IMR-90 (cell line): ENCODE data around the gene DPM1. TPM values are rescaled to one million over a fixed set of nuclear protein-coding genes. Genes with fewer than 3 reads are reported as not detected.

Source experiments
- ATAC-seq: fragments of 200-7000 bp; cut with Tn5 transposase; 2 replicates; pipeline ENCODE4 v1.9.1; 2020; ENCODE audit warnings: low read depth, mild to moderate bottlenecking, moderate library complexity
- BruUV-seq: library from RNA; stranded (reverse); fragments of 400-500 nt; replicated peaks from 2 replicates; lab custom pipeline; 2021; lab: Mats Ljungman, UMichigan
- CTCF ChIA-PET: fragments of 300-600 bp; formaldehyde crosslinking; extraction: SDS; loops from one replicate; lab custom pipeline; 2021; ENCODE audit warnings: antibody characterized with exemption; lab: Yijun Ruan, JAX
- POLR2A ChIA-PET: fragments of 300-600 bp; sonication (Branson Sonifier 250); formaldehyde crosslinking; loops from one replicate; lab custom pipeline; 2022; ENCODE audit warnings: antibody characterized with exemption; ENCODE audit not compliant: unreplicated experiment; lab: Charles Lee
- DNase-seq: peaks from one replicate; pipeline ENCODE4 v3.0.0; 2013
- H2AFZ ChIP-seq: replicated peaks from 2 replicates; pipeline ENCODE3; 2013; ENCODE audit warnings: low read length, mild to moderate bottlenecking; ENCODE audit not compliant: poor library complexity
- H2AK5ac ChIP-seq: 2 replicates; pipeline ENCODE4 v1.6.1; 2013; ENCODE audit warnings: low read depth, low read length, inconsistent platforms
- H2AK9ac ChIP-seq: replicated peaks from 2 replicates; pipeline ENCODE3; 2013; ENCODE audit warnings: mild to moderate bottlenecking, low read depth, low read length, moderate library complexity; ENCODE audit not compliant: poor library complexity
- H2BK120ac ChIP-seq: 2 replicates; pipeline ENCODE4 v1.6.1; 2013; ENCODE audit warnings: low read depth, low read length, inconsistent platforms
- H2BK15ac ChIP-seq: 3 replicates; pipeline ENCODE4 v1.6.1; 2013; ENCODE audit warnings: low read depth, low read length, inconsistent platforms
- H2BK20ac ChIP-seq: 2 replicates; pipeline ENCODE4 v1.6.1; 2013; ENCODE audit warnings: low read depth, mild to moderate bottlenecking, inconsistent platforms, low read length, moderate library complexity
- H2BK5ac ChIP-seq: 2 replicates; pipeline ENCODE4 v1.6.1; 2013; ENCODE audit warnings: mild to moderate bottlenecking, low read depth, low read length, inconsistent platforms; ENCODE audit not compliant: poor library complexity, severe bottlenecking
- H3K14ac ChIP-seq: replicated peaks from 2 replicates; pipeline ENCODE4 v1.6.1; 2013; ENCODE audit warnings: low read depth, low read length, inconsistent platforms
- H3K18ac ChIP-seq: 2 replicates; pipeline ENCODE4 v1.6.1; 2013; ENCODE audit warnings: low read depth, low read length, control low read depth
- H3K23ac ChIP-seq: 2 replicates; pipeline ENCODE4 v1.6.1; 2013; ENCODE audit warnings: low read depth, low read length, inconsistent platforms
- H3K27ac ChIP-seq: 2 replicates; pipeline ENCODE4 v1.5.1; 2013; ENCODE audit warnings: mild to moderate bottlenecking, control low read depth, low read length; ENCODE audit not compliant: insufficient read depth
- H3K27me3 ChIP-seq: 2 replicates; pipeline ENCODE4 v1.6.1; 2013; ENCODE audit warnings: low read length; ENCODE audit not compliant: control insufficient read depth, insufficient read depth
- H3K36me3 ChIP-seq: 2 replicates; pipeline ENCODE4 v1.6.1; 2013; ENCODE audit warnings: low read length, mixed read lengths; ENCODE audit not compliant: control insufficient read depth, insufficient read depth
- H3K4ac ChIP-seq: 2 replicates; pipeline ENCODE4 v1.6.1; 2013; ENCODE audit warnings: low read depth, low read length, inconsistent platforms
- H3K4me1 ChIP-seq: 2 replicates; pipeline ENCODE4 v1.6.1; 2013; ENCODE audit warnings: low read length, mixed read lengths; ENCODE audit not compliant: control insufficient read depth, insufficient read depth
- H3K4me2 ChIP-seq: 2 replicates; pipeline ENCODE4 v1.6.1; 2013; ENCODE audit warnings: low read depth, mild to moderate bottlenecking, control low read depth, low read length, moderate library complexity
- H3K4me3 ChIP-seq: 2 replicates; pipeline ENCODE4 v1.5.1; 2013; ENCODE audit warnings: low read depth, mild to moderate bottlenecking, control low read depth, low read length, moderate library complexity; ENCODE audit not compliant: insufficient read depth
- H3K56ac ChIP-seq: 2 replicates; pipeline ENCODE4 v1.6.1; 2013; ENCODE audit warnings: low read length, inconsistent platforms; ENCODE audit not compliant: insufficient read depth; ENCODE audit errors: extremely low read depth
- H3K79me1 ChIP-seq, 2 experiments: 2 replicates each; pipeline ENCODE4 v1.6.1; 2013; ENCODE audit warnings: low read length in 2 of 2, inconsistent platforms in 1 of 2, low read depth in 1 of 2
- H3K9ac ChIP-seq: 2 replicates; pipeline ENCODE4 v1.6.1; 2013; ENCODE audit warnings: low read depth, low read length, control low read depth
- H3K9me1 ChIP-seq: 2 replicates; pipeline ENCODE4 v1.6.1; 2013; ENCODE audit warnings: low read length, inconsistent platforms; ENCODE audit not compliant: insufficient read depth
- H3K9me3 ChIP-seq: 2 replicates; pipeline ENCODE4 v1.6.1; 2013; ENCODE audit warnings: low read length; ENCODE audit not compliant: control insufficient read depth, insufficient read depth
- H4K20me1 ChIP-seq: 2 replicates; pipeline ENCODE4 v1.6.1; 2013; ENCODE audit warnings: low read length, inconsistent platforms; ENCODE audit not compliant: insufficient read depth
- H4K5ac ChIP-seq: 2 replicates; pipeline ENCODE4 v1.6.1; 2013; ENCODE audit warnings: mild to moderate bottlenecking, low read depth, low read length, control low read depth
- H4K8ac ChIP-seq, 2 experiments: 2 replicates each; pipeline ENCODE4 v1.6.1; 2013; ENCODE audit warnings: low read depth in 2 of 2, low read length in 2 of 2, control low read depth in 1 of 2, inconsistent platforms in 1 of 2
- H4K91ac ChIP-seq: 2 replicates; pipeline ENCODE4 v1.6.1; 2013; ENCODE audit warnings: low read depth, low read length, inconsistent platforms; ENCODE audit not compliant: insufficient read depth
- CEBPB ChIP-seq: IDR thresholded peaks from 2 replicates; pipeline ENCODE4 v1.6.1; 2012; ENCODE audit warnings: low read depth, low read length, improper control_type of control experiment
- CHD1 ChIP-seq: IDR thresholded peaks from 2 replicates; pipeline ENCODE4 v1.6.1; 2012; ENCODE audit warnings: low read depth, low read length, improper control_type of control experiment
- MAFK ChIP-seq: IDR thresholded peaks from 2 replicates; pipeline ENCODE4 v1.6.1; 2012; ENCODE audit warnings: low read depth, low read length, improper control_type of control experiment
- POLR2A ChIP-seq: IDR thresholded peaks from 2 replicates; pipeline ENCODE4 v1.6.1; 2012; ENCODE audit warnings: mild to moderate bottlenecking, low read depth, low read length
- RAD21 ChIP-seq: IDR thresholded peaks from 2 replicates; pipeline ENCODE4 v1.6.1; 2012; ENCODE audit warnings: low read length, improper control_type of control experiment
- SMC3 ChIP-seq: fragments of 150-350 bp; IDR thresholded peaks from 2 replicates; pipeline ENCODE4 v1.6.1; 2016; ENCODE audit warnings: low read depth, mild to moderate bottlenecking, antibody characterized with exemption, low read length, moderate library complexity
- WGBS, 2 experiments: methylation state at CpG; one replicate each; pipeline versions ENCODE4 v1.1.5 to v1.1.7; 2013; ENCODE audit warnings: missing lambda C conversion rate in 2 of 2; ENCODE audit not compliant: insufficient read length in 1 of 2; ENCODE audit errors: extremely low coverage in 2 of 2; 5-methylcytosine and 5-hydroxymethylcytosine counted together
- dilution Hi-C: fragments of 300-500 bp; cut with HindIII; formaldehyde crosslinking; loops from one replicate; pipeline ENCODE4 v1.14.3; 2018; ENCODE audit warnings: low sequenced_read_pairs; ENCODE audit not compliant: unreplicated experiment
- in situ Hi-C: fragments of 300-500 bp; cut with MboI; formaldehyde crosslinking; loops from 3 replicates; pipeline ENCODE4 v1.14.3; 2019; ENCODE audit warnings: low sequenced_read_pairs, inconsistent platforms, mixed read lengths
- intact Hi-C: fragments of 100-400 bp; cut with micrococcal nuclease; formaldehyde crosslinking; loops from 2 replicates; pipeline ENCODE4 v1.10.0; 2022
- polyA plus RNA-seq, 3 experiments: library from polyadenylated mRNA; depleted of rRNA; stranded (reverse); fragments of >200 nt; gene quantifications; 2 replicates each; pipeline ENCODE4 v1.2.3, GENCODE V29; 2012; ENCODE audit warnings: low replicate concordance in 1 of 3
- total RNA-seq: library from RNA; depleted of rRNA; stranded (reverse); fragments of >200 nt; gene quantifications from 2 replicates; pipeline ENCODE4 v1.2.3, GENCODE V29; 2012
- TF ChIP-seq, protein P1 (sequence below): conservative IDR thresholded peaks from 2 replicates; pipeline ENCODE4 v1.5.1; 2012; ENCODE audit warnings: mild to moderate bottlenecking, low read depth, low read length, improper control_type of control experiment

The DPM1 gene
- total and polyA plus RNA-seq, 2 of the 4 experiments (the other 2 are of a cell fraction), result 59.1 to 89.1 TPM

GRCh38 chr20:50987493-50988210 is 29.3 kb upstream of the DPM1 start:
- Histone ChIP-seq H3K9me3 (no peaks in the 10 kb centered on the region), H2AK9ac (peak overlapping the region; percentile 0), H2BK5ac (no peak overlapping the region), H3K4ac (peak overlapping the region; percentile 31), H3K4me1 (peaks cover 3% of the 10 kb centered on the region), H4K5ac (no peak overlapping the region), H4K91ac (0 out of 2 replicates have a peak overlapping the region, but pooled peaks have one; percentile 18), H3K27ac (no peak overlapping the region), H3K4me3 (no peak overlapping the region), H2BK20ac (peak overlapping the region; percentile 63; the same call in 1 of the 2 replicates), H3K9ac (peak overlapping the region; percentile 38; the same call in 1 of the 2 replicates), H3K27me3 (no peaks in the 10 kb centered on the region), H3K23ac (no peak overlapping the region), H3K9me1 (peaks cover 6% of the 10 kb centered on the region), H3K4me2 (0 out of 2 replicates have a peak overlapping the region, but pooled peaks have one; percentile 34), H4K8ac (peak overlapping the region in 1 of 2 experiments; percentile 63; a peak in 1 of 4 replicates), H2BK120ac (peak overlapping the region; percentile 56; the same call in 1 of the 2 replicates), H4K20me1 (no peaks in the 10 kb centered on the region), H3K14ac (no peak overlapping the region), H3K56ac (no peak overlapping the region; the same call in 1 of the 2 replicates), H3K79me1 (no peaks in the 10 kb centered on the region), H3K36me3 (no peaks in the 10 kb centered on the region), H3K18ac (no peak overlapping the region), H2AFZ (peak overlapping the region; percentile 74), H2BK15ac (peak overlapping the region; percentile 41; the same call in 1 of the 3 replicates), H2AK5ac (no peak overlapping the region; the same call in 1 of the 2 replicates)
- dilution Hi-C loops (no loop called here), in situ Hi-C loops (loop anchor here (5.0 to 25.0 kb wide), 6 partner anchors 320 to 1100 kb away; partner anchors contain the start of gene ATP9A), intact Hi-C loops (loop anchor here (1.0 to 2.0 kb wide), 3 partner anchors 319 to 637 kb away; no protein-coding TSS in a partner anchor)
- ChIA-PET CTCF (interaction anchor here (0.5 to 3.8 kb wide), 20 partner anchors 9 to 1087 kb away, joined by 3 to 50 read pairs (median 3); partner anchors contain the start of gene BCAS4), POLR2A (no interaction called here)
- DNase-seq, result peak; percentile 90
- peak; percentile 87 for TF ChIP-seq SMC3
- TF ChIP-seq POLR2A, result peak; percentile 53; the same call in 1 of the 2 replicates
- peak; percentile 97 for TF ChIP-seq RAD21
- TF ChIP-seq, protein P1, sequence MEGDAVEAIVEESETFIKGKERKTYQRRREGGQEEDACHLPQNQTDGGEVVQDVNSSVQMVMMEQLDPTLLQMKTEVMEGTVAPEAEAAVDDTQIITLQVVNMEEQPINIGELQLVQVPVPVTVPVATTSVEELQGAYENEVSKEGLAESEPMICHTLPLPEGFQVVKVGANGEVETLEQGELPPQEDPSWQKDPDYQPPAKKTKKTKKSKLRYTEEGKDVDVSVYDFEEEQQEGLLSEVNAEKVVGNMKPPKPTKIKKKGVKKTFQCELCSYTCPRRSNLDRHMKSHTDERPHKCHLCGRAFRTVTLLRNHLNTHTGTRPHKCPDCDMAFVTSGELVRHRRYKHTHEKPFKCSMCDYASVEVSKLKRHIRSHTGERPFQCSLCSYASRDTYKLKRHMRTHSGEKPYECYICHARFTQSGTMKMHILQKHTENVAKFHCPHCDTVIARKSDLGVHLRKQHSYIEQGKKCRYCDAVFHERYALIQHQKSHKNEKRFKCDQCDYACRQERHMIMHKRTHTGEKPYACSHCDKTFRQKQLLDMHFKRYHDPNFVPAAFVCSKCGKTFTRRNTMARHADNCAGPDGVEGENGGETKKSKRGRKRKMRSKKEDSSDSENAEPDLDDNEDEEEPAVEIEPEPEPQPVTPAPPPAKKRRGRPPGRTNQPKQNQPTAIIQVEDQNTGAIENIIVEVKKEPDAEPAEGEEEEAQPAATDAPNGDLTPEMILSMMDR, result peak; percentile 96
- peak; percentile 53; the same call in 1 of the 2 replicates for TF ChIP-seq CEBPB
- no peak for TF ChIP-seq MAFK
- TF ChIP-seq CHD1, result no peak
- no TSS peak for BruUV-seq
- peak; percentile 99 for ATAC-seq
- 61% methylated on average over 3 of the region's 13 CpGs; no CpG with 5 or more reads in 1 of the 2 experiments for WGBS, 2 experiments
